Myocyte (in vitro differentiated cells): ENCODE data around the gene WNT1. TPM values are rescaled to one million over a fixed set of nuclear protein-coding genes. Genes with fewer than 3 reads are reported as not detected.

Source experiments
- DNase-seq: peaks from one replicate; pipeline ENCODE4 v3.0.0-alpha.2; 2012; ENCODE audit warnings: low read depth
- total RNA-seq: library from RNA; depleted of rRNA; stranded (reverse); fragments of >200 nt; gene quantifications from 2 replicates; pipeline ENCODE4 v1.2.3, GENCODE V29; 2014

The WNT1 gene
- total RNA-seq, 1 donor from 2014 or later = not detected

GRCh38 chr12:48999371-49000131 is 21.4 kb downstream of the WNT1 start, which contains the start of gene DDN:
Gene DDN, minus strand, starts transcription at chr12:48999375. Its CDS starts 88 bp downstream, at chr12:48999287.
- DNase-seq = peak; percentile 91

GRCh38 chr12:49000346-49000745 is 22.2 kb downstream of the WNT1 start:
- DNase-seq = no peak

GRCh38 chr12:49008943-49009342 is 30.8 kb downstream of the WNT1 start:
- DNase-seq = no peak

GRCh38 chr12:49010092-49010668 is 32.1 kb downstream of the WNT1 start:
- DNase-seq = no peak

GRCh38 chr12:49012739-49013138 is 34.6 kb downstream of the WNT1 start:
- DNase-seq = no peak

GRCh38 chr12:49013428-49013827 is 35.3 kb downstream of the WNT1 start:
- DNase-seq = no peak

GRCh38 chr12:49014547-49014946 is 36.4 kb downstream of the WNT1 start:
- DNase-seq = peak; percentile 71

- DNase-seq = no peak
Measured at GRCh38 chr12:49015196-49015595, 37.1 kb downstream of the WNT1 start.

GRCh38 chr12:49017891-49018260 is 39.8 kb downstream of the WNT1 start:
- peak; percentile 88 for DNase-seq

GRCh38 chr12:49018261-49019119 is 40.4 kb downstream of the WNT1 start, which contains the start of gene PRKAG1:
Gene PRKAG1, minus strand, starts transcription at chr12:49018776. Its CDS starts 36 bp downstream, at chr12:49018740.
- peak; percentile 98 for DNase-seq

- DNase-seq = no peak
Measured at GRCh38 chr12:49019120-49019430, 41.0 kb downstream of the WNT1 start.

- peak; percentile 66 for DNase-seq
Measured at GRCh38 chr12:49019443-49020324, 41.6 kb downstream of the WNT1 start.

GRCh38 chr12:49020441-49020840 is 42.3 kb downstream of the WNT1 start:
- DNase-seq = no peak

- DNase-seq = no peak
Measured at GRCh38 chr12:49021292-49021915, 43.3 kb downstream of the WNT1 start.

GRCh38 chr12:49022558-49023178 is 44.5 kb downstream of the WNT1 start:
- no peak for DNase-seq

GRCh38 chr12:49023812-49024211 is 45.7 kb downstream of the WNT1 start:
- DNase-seq = no peak

GRCh38 chr12:49024543-49024942 is 46.4 kb downstream of the WNT1 start:
- no peak for DNase-seq

- DNase-seq = no peak
Measured at GRCh38 chr12:49025463-49025862, 47.3 kb downstream of the WNT1 start.

GRCh38 chr12:49026101-49026500 is 48.0 kb downstream of the WNT1 start:
- no peak for DNase-seq
